Neural cell (in vitro differentiated cells): ENCODE results near the gene C2. TPM values are rescaled to one million over a fixed set of nuclear protein-coding genes. Genes with fewer than 3 reads are reported as not detected.

Experiments
- H2AFZ ChIP-seq: fragments of 200-600, 300-800 bp; sonication (generic), shearing (Covaris generic); 2 replicates; pipeline ENCODE4 v1.6.0; 2014; ENCODE audit warnings: low read depth, mild to moderate bottlenecking, antibody characterized with exemption, low read length, moderate library complexity
- H3F3A ChIP-seq: fragments of 200-600 bp; shearing (Covaris generic); 2 replicates; pipeline ENCODE4 v1.6.1; 2016; ENCODE audit warnings: mild to moderate bottlenecking, moderate library complexity, mixed read lengths, antibody characterized with exemption, low read length; ENCODE audit not compliant: insufficient read depth, poor library complexity, severe bottlenecking
- H3K27ac ChIP-seq: fragments of 200-600, 300-800 bp; sonication (generic), shearing (Covaris generic); 2 replicates; pipeline ENCODE4 v1.5.1; 2014; ENCODE audit warnings: mild to moderate bottlenecking, low read length, moderate library complexity
- H3K27me3 ChIP-seq: fragments of 300-800, 200-600 bp; sonication (generic), shearing (Covaris generic); 2 replicates; pipeline ENCODE4 v1.6.0; 2014; ENCODE audit warnings: mild to moderate bottlenecking, low read depth, low read length, moderate library complexity; ENCODE audit not compliant: insufficient read depth
- H3K36me3 ChIP-seq: fragments of 300-800, 200-600 bp; sonication (generic), shearing (Covaris generic); 2 replicates; pipeline ENCODE4 v1.5.1; 2014; ENCODE audit warnings: mild to moderate bottlenecking, antibody characterized with exemption, low read length, moderate library complexity; ENCODE audit not compliant: insufficient read depth
- H3K4me2 ChIP-seq: fragments of 300-800, 200-600 bp; sonication (generic), shearing (Covaris generic); 2 replicates; pipeline ENCODE4 v1.6.0; 2014; ENCODE audit warnings: mild to moderate bottlenecking, low read length
- H3K4me3 ChIP-seq: fragments of 300-800, 200-600 bp; sonication (generic), shearing (Covaris generic); 2 replicates; pipeline ENCODE4 v1.5.1; 2014; ENCODE audit warnings: mild to moderate bottlenecking, low read length, moderate library complexity
- H3K79me2 ChIP-seq: fragments of 200-600 bp; shearing (Covaris generic); replicated peaks from 2 replicates; pipeline ENCODE4 v1.6.0; 2014; ENCODE audit warnings: mild to moderate bottlenecking, low read length, moderate library complexity; ENCODE audit not compliant: insufficient read depth
- H3K9ac ChIP-seq: fragments of 300-800, 200-600 bp; sonication (generic), shearing (Covaris generic); 2 replicates; pipeline ENCODE4 v1.6.1; 2016; ENCODE audit warnings: mild to moderate bottlenecking, low read length, mixed read lengths
- H3K9me2 ChIP-seq: fragments of 200-600 bp; shearing (Covaris generic); 2 replicates; pipeline ENCODE4 v1.6.1; 2016; ENCODE audit warnings: mild to moderate bottlenecking, low read length, mixed read lengths; ENCODE audit not compliant: insufficient read depth
- H3K9me3 ChIP-seq: fragments of 200-600, 300-800 bp; sonication (generic), shearing (Covaris generic); 2 replicates; pipeline ENCODE4 v1.6.1; 2016; ENCODE audit warnings: mild to moderate bottlenecking, mixed run types, low read length, moderate library complexity, mixed read lengths
- H4K20me1 ChIP-seq: fragments of 200-600 bp; shearing (Covaris generic); 2 replicates; pipeline ENCODE4 v1.6.1; 2016; ENCODE audit warnings: mild to moderate bottlenecking, mixed run types; ENCODE audit not compliant: insufficient read depth
- EP300 ChIP-seq: fragments of 450-650 bp; conservative IDR thresholded peaks from 2 replicates; pipeline ENCODE4 v1.6.1; 2014; ENCODE audit warnings: antibody characterized with exemption, mild to moderate bottlenecking, moderate library complexity; ENCODE audit not compliant: poor library complexity, severe bottlenecking
- EZH2 ChIP-seq: fragments of 200-600, 300-800 bp; shearing (Covaris generic), sonication (generic); IDR thresholded peaks from 2 replicates; pipeline ENCODE4 v1.6.1; 2014; ENCODE audit warnings: antibody characterized with exemption, low read length, borderline replicate concordance, mild to moderate bottlenecking; ENCODE audit not compliant: insufficient read depth, poor library complexity, severe bottlenecking
- MXI1 ChIP-seq: fragments of 450-650 bp; conservative IDR thresholded peaks from 2 replicates; pipeline ENCODE4 v1.6.1; 2014; ENCODE audit warnings: antibody characterized with exemption, mild to moderate bottlenecking; ENCODE audit not compliant: poor library complexity, severe bottlenecking
- POLR2AphosphoS5 ChIP-seq: IDR thresholded peaks from 2 replicates; pipeline ENCODE4 v1.6.1; 2012
- RAD21 ChIP-seq: fragments of 450-650 bp; conservative IDR thresholded peaks from 2 replicates; pipeline ENCODE4 v1.6.1; 2014; ENCODE audit warnings: antibody characterized with exemption, mild to moderate bottlenecking, moderate library complexity
- SMC3 ChIP-seq: fragments of 450-650 bp; conservative IDR thresholded peaks from 2 replicates; pipeline ENCODE4 v1.6.1; 2014; ENCODE audit warnings: antibody characterized with exemption, mild to moderate bottlenecking, moderate library complexity; ENCODE audit not compliant: poor library complexity
- TAF1 ChIP-seq: IDR thresholded peaks from 2 replicates; pipeline ENCODE4 v1.6.1; 2012; ENCODE audit warnings: low read depth
- polyA plus RNA-seq: library from polyadenylated mRNA; depleted of rRNA; stranded (reverse); fragments of >200 nt; gene quantifications from 2 replicates; pipeline ENCODE4 v1.2.3, GENCODE V29; 2014
- TF ChIP-seq, protein P1 (sequence below): fragments of 450-650 bp; IDR thresholded peaks from 2 replicates; pipeline ENCODE4 v1.5.1; 2014; ENCODE audit warnings: antibody characterized with exemption, mild to moderate bottlenecking, moderate library complexity; ENCODE audit not compliant: poor library complexity, severe bottlenecking
- TF ChIP-seq, protein P2 (sequence below): IDR thresholded peaks from 2 replicates; pipeline ENCODE4 v1.6.1; 2012; ENCODE audit warnings: borderline replicate concordance

The C2 gene
- polyA plus RNA-seq, 1 donor from 2014 or later, result 1.2 TPM

DNA sequence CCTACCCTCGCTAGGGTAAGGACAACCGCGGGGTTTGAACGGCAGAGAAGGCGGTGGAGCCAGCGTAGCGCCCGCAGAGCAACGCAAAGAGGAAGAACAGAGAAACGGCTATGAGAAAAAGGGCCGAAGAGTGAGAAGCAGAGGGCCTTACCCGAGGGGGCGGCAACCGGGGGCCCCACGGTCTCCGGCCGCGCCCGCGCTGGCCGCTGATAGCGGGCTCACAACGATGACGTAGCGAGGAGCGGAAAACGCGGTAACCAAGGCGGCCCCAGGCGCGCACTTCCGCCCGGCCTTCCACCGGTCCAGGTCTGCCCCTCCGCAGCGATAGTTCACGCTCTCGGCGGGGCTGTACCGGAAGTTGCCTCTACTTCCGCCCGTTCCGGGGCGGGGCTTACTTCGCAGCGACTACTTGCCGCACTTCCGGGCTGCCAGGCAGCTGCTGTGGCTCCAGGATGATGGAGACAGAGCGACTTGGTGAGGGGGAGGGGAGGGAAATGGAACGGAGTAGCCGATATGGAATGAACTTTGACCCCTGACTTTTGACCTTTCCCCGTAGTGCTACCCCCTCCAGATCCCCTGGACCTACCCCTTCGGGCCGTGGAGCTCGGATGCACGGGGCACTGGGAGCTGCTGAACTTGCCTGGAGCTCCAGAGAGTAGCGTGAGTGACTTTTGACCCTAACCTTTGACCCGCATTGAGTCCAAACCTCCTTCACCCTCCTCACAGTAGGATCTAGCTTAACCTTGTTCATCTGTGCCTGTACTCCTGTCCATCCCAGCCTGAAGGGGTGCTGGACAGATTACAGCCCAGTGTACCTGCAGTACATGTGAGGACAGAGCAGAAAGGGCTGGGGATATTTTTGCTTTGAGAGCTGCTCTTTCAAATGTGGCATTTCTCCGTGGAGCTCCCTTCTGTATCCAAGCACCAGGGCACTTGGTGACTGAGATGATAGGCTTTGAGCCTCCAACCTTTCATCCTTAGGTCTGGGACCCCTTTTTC, 31.5 kb downstream of the C2 start, which contains the start of the genes NELFE and SKIC2:
NELFE (minus strand) TSS at position 231 of the 999 bp plus-strand sequence. CDS start 525 bp downstream, outside the sequence.
SKIC2 (plus strand) TSS at position 435 of the 999 bp plus-strand sequence; CDS start at position 453, 18 bp downstream.
- peak within 1 kb of the TSS; percentile 94 for H3K9ac ChIP-seq
- H3F3A ChIP-seq, result no peaks in the 10 kb centered on the region
- peak within 1 kb of the TSS; percentile 89 for H3K4me2 ChIP-seq
- H3K36me3 ChIP-seq, result no peaks in the 10 kb centered on the region
- TF ChIP-seq, protein P1, sequence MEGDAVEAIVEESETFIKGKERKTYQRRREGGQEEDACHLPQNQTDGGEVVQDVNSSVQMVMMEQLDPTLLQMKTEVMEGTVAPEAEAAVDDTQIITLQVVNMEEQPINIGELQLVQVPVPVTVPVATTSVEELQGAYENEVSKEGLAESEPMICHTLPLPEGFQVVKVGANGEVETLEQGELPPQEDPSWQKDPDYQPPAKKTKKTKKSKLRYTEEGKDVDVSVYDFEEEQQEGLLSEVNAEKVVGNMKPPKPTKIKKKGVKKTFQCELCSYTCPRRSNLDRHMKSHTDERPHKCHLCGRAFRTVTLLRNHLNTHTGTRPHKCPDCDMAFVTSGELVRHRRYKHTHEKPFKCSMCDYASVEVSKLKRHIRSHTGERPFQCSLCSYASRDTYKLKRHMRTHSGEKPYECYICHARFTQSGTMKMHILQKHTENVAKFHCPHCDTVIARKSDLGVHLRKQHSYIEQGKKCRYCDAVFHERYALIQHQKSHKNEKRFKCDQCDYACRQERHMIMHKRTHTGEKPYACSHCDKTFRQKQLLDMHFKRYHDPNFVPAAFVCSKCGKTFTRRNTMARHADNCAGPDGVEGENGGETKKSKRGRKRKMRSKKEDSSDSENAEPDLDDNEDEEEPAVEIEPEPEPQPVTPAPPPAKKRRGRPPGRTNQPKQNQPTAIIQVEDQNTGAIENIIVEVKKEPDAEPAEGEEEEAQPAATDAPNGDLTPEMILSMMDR, result no peak
- peak; percentile 67 for TF ChIP-seq TAF1
- TF ChIP-seq SMC3, result peak; percentile 56
- peak; percentile 88 for TF ChIP-seq MXI1
- TF ChIP-seq POLR2AphosphoS5, result peak; percentile 91
- TF ChIP-seq, protein P2, sequence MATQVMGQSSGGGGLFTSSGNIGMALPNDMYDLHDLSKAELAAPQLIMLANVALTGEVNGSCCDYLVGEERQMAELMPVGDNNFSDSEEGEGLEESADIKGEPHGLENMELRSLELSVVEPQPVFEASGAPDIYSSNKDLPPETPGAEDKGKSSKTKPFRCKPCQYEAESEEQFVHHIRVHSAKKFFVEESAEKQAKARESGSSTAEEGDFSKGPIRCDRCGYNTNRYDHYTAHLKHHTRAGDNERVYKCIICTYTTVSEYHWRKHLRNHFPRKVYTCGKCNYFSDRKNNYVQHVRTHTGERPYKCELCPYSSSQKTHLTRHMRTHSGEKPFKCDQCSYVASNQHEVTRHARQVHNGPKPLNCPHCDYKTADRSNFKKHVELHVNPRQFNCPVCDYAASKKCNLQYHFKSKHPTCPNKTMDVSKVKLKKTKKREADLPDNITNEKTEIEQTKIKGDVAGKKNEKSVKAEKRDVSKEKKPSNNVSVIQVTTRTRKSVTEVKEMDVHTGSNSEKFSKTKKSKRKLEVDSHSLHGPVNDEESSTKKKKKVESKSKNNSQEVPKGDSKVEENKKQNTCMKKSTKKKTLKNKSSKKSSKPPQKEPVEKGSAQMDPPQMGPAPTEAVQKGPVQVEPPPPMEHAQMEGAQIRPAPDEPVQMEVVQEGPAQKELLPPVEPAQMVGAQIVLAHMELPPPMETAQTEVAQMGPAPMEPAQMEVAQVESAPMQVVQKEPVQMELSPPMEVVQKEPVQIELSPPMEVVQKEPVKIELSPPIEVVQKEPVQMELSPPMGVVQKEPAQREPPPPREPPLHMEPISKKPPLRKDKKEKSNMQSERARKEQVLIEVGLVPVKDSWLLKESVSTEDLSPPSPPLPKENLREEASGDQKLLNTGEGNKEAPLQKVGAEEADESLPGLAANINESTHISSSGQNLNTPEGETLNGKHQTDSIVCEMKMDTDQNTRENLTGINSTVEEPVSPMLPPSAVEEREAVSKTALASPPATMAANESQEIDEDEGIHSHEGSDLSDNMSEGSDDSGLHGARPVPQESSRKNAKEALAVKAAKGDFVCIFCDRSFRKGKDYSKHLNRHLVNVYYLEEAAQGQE, result no peak
- peak; percentile 66 for TF ChIP-seq EP300
- no peaks in the 10 kb centered on the region for H3K9me2 ChIP-seq
- no peaks in the 10 kb centered on the region for H4K20me1 ChIP-seq
- H3K4me3 ChIP-seq, result peak within 1 kb of the TSS; percentile 98
- peaks cover 24% of the 10 kb centered on the region for H3K79me2 ChIP-seq
- no peaks in the 10 kb centered on the region for H3K9me3 ChIP-seq
- H2AFZ ChIP-seq, result peak within 1 kb of the TSS; percentile 70
- H3K27ac ChIP-seq, result peak within 1 kb of the TSS; percentile 83
- H3K27me3 ChIP-seq, result no peaks in the 10 kb centered on the region

DNA sequence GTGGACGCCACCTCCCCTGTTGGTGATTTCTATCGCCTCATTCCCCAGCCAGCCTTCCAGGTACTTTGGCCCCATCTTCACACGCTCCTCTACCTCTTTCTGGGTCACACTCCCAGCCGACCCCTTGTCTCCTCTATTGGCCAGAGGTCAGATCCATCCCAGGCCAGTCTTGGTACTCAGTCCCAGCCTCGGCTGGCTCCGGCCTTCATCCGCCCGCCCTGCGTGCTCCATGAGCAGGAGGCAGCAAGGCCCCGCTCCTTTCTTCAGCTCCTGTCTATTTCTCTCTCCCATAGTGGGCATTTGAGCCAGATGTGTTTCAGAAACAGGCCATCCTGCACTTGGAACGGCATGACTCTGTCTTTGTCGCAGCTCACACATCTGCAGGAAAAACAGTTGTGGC, 34.1 kb downstream of the C2 start:
- no peak overlapping the region for H3K4me2 ChIP-seq
- no peaks in the 10 kb centered on the region for H3K9me3 ChIP-seq
- no peak overlapping the region for H3K27ac ChIP-seq
- H3K9ac ChIP-seq, result no peak overlapping the region
- H3K79me2 ChIP-seq, result peaks cover 24% of the 10 kb centered on the region
- H3K27me3 ChIP-seq, result no peaks in the 10 kb centered on the region
- H4K20me1 ChIP-seq, result no peaks in the 10 kb centered on the region
- no peaks in the 10 kb centered on the region for H3F3A ChIP-seq
- no peak overlapping the region for H3K4me3 ChIP-seq
- TF ChIP-seq POLR2AphosphoS5 (no peak), EP300 (no peak), MXI1 (no peak), EZH2 (no peak), RAD21 (no peak), SMC3 (no peak), TAF1 (no peak)
- TF ChIP-seq, protein P2, result no peak
- TF ChIP-seq, protein P1, result no peak
- H3K36me3 ChIP-seq, result no peaks in the 10 kb centered on the region
- H3K9me2 ChIP-seq, result no peaks in the 10 kb centered on the region
- no peak overlapping the region for H2AFZ ChIP-seq
